Measurements from ENCODE around the gene PNKD.

The PNKD gene

DNA sequence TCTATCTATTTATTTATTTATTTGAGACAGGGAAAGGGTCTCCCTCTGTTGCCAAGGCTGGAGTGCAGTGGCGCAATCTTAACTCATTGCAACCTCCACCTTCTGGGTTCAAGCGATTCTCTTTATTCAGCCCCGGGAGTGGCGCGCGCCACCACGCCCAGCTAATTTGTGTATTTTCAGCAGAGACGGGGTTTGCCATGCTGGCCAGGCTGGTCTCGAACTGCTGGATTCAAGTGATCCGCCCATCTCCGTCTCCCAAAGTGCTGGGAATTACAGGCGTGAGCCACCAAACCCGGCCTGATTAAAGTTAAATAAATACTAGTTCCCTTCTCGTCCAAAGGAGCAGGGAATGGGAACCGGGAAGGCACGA lies 125.1 kb downstream of the PNKD start:
- H4K20me1 ChIP-seq (ENCODE audit: low read depth, low read length), result no peaks in the 10 kb centered on the region
- H3K9me2 ChIP-seq (replicated peaks; ENCODE audit: insufficient read depth, low read length), result no peaks in the 10 kb centered on the region
- no peaks in the 10 kb centered on the region for H3K27me3 ChIP-seq (ENCODE audit: low read length)
- H3F3A ChIP-seq (ENCODE audit: insufficient read depth), result no peaks in the 10 kb centered on the region
- no peaks in the 10 kb centered on the region for H3K36me3 ChIP-seq (ENCODE audit: low read length)
- peak overlapping the region; percentile 30 for H3K4me3 ChIP-seq (ENCODE audit: insufficient read depth, low read length, poor library complexity, severe bottlenecking)
- H2AFZ ChIP-seq (ENCODE audit: low read depth, low read length, severe bottlenecking), result peak overlapping the region; percentile 98
- H3K9ac ChIP-seq (ENCODE audit: low read length), result peak overlapping the region; percentile 64
- H3K27ac ChIP-seq (ENCODE audit: low read depth, low read length), result no peak overlapping the region
- peaks cover 5% of the 10 kb centered on the region; the same call in 1 of the 2 replicates for H3K79me2 ChIP-seq (ENCODE audit: insufficient read depth, low read length)
- H3K9me3 ChIP-seq (ENCODE audit: insufficient read depth, low read length), result no peaks in the 10 kb centered on the region
- peak overlapping the region; percentile 71 for H3K4me2 ChIP-seq (ENCODE audit: low read depth, low read length, poor library complexity, severe bottlenecking)
- TF ChIP-seq EZH2phosphoT487 (conservative IDR thresholded peaks at IDR 0.05; ENCODE audit: low read length), result no peak
- TF ChIP-seq, protein P1, sequence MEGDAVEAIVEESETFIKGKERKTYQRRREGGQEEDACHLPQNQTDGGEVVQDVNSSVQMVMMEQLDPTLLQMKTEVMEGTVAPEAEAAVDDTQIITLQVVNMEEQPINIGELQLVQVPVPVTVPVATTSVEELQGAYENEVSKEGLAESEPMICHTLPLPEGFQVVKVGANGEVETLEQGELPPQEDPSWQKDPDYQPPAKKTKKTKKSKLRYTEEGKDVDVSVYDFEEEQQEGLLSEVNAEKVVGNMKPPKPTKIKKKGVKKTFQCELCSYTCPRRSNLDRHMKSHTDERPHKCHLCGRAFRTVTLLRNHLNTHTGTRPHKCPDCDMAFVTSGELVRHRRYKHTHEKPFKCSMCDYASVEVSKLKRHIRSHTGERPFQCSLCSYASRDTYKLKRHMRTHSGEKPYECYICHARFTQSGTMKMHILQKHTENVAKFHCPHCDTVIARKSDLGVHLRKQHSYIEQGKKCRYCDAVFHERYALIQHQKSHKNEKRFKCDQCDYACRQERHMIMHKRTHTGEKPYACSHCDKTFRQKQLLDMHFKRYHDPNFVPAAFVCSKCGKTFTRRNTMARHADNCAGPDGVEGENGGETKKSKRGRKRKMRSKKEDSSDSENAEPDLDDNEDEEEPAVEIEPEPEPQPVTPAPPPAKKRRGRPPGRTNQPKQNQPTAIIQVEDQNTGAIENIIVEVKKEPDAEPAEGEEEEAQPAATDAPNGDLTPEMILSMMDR (IDR thresholded peaks at IDR 0.05; ENCODE audit: insufficient read depth, low read length, poor library complexity, severe bottlenecking), result no peak

DNA sequence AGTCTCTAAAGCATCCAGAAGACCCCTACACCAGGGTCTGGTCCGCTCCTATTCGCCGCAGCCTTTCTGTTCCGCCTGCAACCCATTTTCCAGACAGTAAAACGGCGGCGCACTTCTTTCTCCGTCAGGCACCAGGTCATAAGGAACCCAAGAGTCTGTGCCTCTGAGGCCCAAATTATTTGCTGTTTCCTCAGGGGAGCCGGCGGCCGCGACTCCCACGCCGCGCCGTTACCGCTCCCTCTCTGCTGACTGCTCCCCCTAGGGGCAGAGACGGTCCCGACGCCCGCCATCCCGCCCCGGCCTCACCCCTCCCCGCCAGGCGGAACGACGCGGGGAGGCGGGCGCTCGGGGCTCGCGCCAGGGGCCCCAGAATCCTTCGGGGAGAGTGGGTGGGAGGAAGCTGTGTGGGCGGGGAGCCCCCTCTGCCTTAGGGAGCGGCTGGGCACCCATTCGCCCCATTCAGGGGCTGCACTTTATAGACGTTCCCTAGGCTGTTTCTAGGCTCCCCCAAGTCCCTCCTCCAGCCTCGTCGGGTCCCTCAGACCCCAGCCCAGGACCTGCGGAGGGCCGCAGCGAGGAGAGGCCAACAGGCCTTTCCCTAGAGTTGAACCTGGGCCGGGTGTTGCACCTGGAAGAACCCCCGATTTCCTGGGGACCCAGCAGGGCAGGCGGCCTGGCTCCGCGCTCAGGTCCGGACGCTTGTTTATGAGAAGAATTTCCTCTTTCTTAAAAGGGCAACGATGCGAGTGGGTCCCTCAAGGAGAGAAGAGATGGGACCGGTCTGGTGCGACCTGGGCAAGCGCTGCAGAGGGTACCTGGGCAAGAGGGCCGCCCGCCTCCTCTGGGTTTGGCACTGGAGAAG lies 125.7 kb downstream of the PNKD start:
- Histone ChIP-seq H3K9me2 (replicated peaks; ENCODE audit: insufficient read depth, low read length) (no peaks in the 10 kb centered on the region), H3K4me2 (ENCODE audit: low read depth, low read length, poor library complexity, severe bottlenecking) (peak overlapping the region; percentile 71), H3K36me3 (ENCODE audit: low read length) (no peaks in the 10 kb centered on the region), H4K20me1 (ENCODE audit: low read depth, low read length) (no peaks in the 10 kb centered on the region), H3F3A (ENCODE audit: insufficient read depth) (no peaks in the 10 kb centered on the region), H3K27ac (ENCODE audit: low read depth, low read length) (peak overlapping the region; percentile 71), H3K9ac (ENCODE audit: low read length) (peak overlapping the region; percentile 64), H3K9me3 (ENCODE audit: insufficient read depth, low read length) (no peaks in the 10 kb centered on the region), H3K4me3 (ENCODE audit: insufficient read depth, low read length, poor library complexity, severe bottlenecking) (peak overlapping the region; percentile 85), H2AFZ (ENCODE audit: low read depth, low read length, severe bottlenecking) (peak overlapping the region; percentile 98), H3K79me2 (ENCODE audit: insufficient read depth, low read length) (peaks cover 7% of the 10 kb centered on the region; the same call in 1 of the 2 replicates), H3K27me3 (ENCODE audit: low read length) (no peaks in the 10 kb centered on the region)
- TF ChIP-seq, protein P1 (IDR thresholded peaks at IDR 0.05; ENCODE audit: insufficient read depth, low read length, poor library complexity, severe bottlenecking), result peak; percentile 84
- no peak for TF ChIP-seq EZH2phosphoT487 (conservative IDR thresholded peaks at IDR 0.05; ENCODE audit: low read length)

All from SU-DHL-6 (cell line).